IMR-90 (cell line): ENCODE results near the gene KCNMB1.

ENCODE experiments used
- CHD1 ChIP-seq: IDR thresholded peaks from 2 replicates; pipeline ENCODE4 v1.6.1; 2012; ENCODE audit warnings: low read depth, low read length, improper control_type of control experiment
- CTCF ChIP-seq: conservative IDR thresholded peaks from 2 replicates; pipeline ENCODE4 v1.5.1; 2012; ENCODE audit warnings: mild to moderate bottlenecking, low read depth, low read length, improper control_type of control experiment
- MAFK ChIP-seq: IDR thresholded peaks from 2 replicates; pipeline ENCODE4 v1.6.1; 2012; ENCODE audit warnings: low read depth, low read length, improper control_type of control experiment
- MXI1 ChIP-seq: IDR thresholded peaks from 2 replicates; pipeline ENCODE4 v1.6.1; 2012; ENCODE audit warnings: low read depth, mild to moderate bottlenecking, low read length, moderate library complexity, borderline replicate concordance
- NFE2L2 ChIP-seq: fragments of 150-350 bp; IDR thresholded peaks from 2 replicates; pipeline ENCODE4 v1.6.1; 2016; ENCODE audit warnings: low read depth, mild to moderate bottlenecking, low read length
- POLR2A ChIP-seq: IDR thresholded peaks from 2 replicates; pipeline ENCODE4 v1.6.1; 2012; ENCODE audit warnings: mild to moderate bottlenecking, low read depth, low read length
- RAD21 ChIP-seq: IDR thresholded peaks from 2 replicates; pipeline ENCODE4 v1.6.1; 2012; ENCODE audit warnings: low read length, improper control_type of control experiment
- RFX5 ChIP-seq: IDR thresholded peaks from 2 replicates; pipeline ENCODE4 v1.8.0; 2012; ENCODE audit warnings: low read depth, mild to moderate bottlenecking, low read length, moderate library complexity
- SMC3 ChIP-seq: fragments of 150-350 bp; IDR thresholded peaks from 2 replicates; pipeline ENCODE4 v1.6.1; 2016; ENCODE audit warnings: low read depth, mild to moderate bottlenecking, antibody characterized with exemption, low read length, moderate library complexity

- TF ChIP-seq CHD1 (no peak), CTCF (no peak), MXI1 (no peak), POLR2A (no peak), MAFK (no peak), RFX5 (no peak), NFE2L2 (no peak), SMC3 (no peak), RAD21 (no peak)
Observed at GRCh38 chr5:170421826-170422225, 32.7 kb upstream of the KCNMB1 start.
